Skin of body (tissue), 2 donors: ENCODE data around the gene CFC1B. TPM values are rescaled to one million over a fixed set of nuclear protein-coding genes. Genes with fewer than 3 reads are reported as not detected.
"Not testable (repeated sequence)": the region's sequence is repeated elsewhere in the genome, so short reads cannot be mapped to it uniquely, and the experiment has no call there.

ENCODE experiments used
- DNase-seq: peaks from one replicate; lab custom pipeline; 2025; lab: John Stamatoyannopoulos, UW
- total RNA-seq: library from RNA; depleted of rRNA; stranded (reverse); fragments of >200 nt; gene quantifications from one replicate; pipeline ENCODE4 v1.2.3, GENCODE V29; 2014

The CFC1B gene
- not detected for total RNA-seq

- not testable (repeated sequence) for DNase-seq
Observed at GRCh38 chr2:130520992-130521391, at the start of gene CFC1B. Gene CFC1B (plus strand): TSS chr2:130521222. CDS start chr2:130521485, 263 bp downstream.

GRCh38 chr2:130491073-130491472, 29.9 kb upstream of the CFC1B start:
- not testable (repeated sequence) for DNase-seq

GRCh38 chr2:130509228-130509627, 11.8 kb upstream of the CFC1B start, which contains the start of gene POTEI:
Gene POTEI (minus strand): TSS chr2:130509328. CDS start chr2:130509235, 93 bp downstream.
- not testable (repeated sequence) for DNase-seq

- not testable (repeated sequence) for DNase-seq
Observed at GRCh38 chr2:130510807-130511746, 9.9 kb upstream of the CFC1B start.

GRCh38 chr2:130511747-130512451, 9.1 kb upstream of the CFC1B start:
- not testable (repeated sequence) for DNase-seq

- DNase-seq = not testable (repeated sequence)
Observed at GRCh38 chr2:130518516-130519106, 2.4 kb upstream of the CFC1B start.

- not testable (repeated sequence) for DNase-seq
Observed at GRCh38 chr2:130522390-130522789, 1.4 kb downstream of the CFC1B start.

- not testable (repeated sequence) for DNase-seq
Observed at GRCh38 chr2:130527365-130527967, 6.4 kb downstream of the CFC1B start.

GRCh38 chr2:130529545-130529944, 8.5 kb downstream of the CFC1B start:
- not testable (repeated sequence) for DNase-seq

GRCh38 chr2:130530212-130530611, 9.2 kb downstream of the CFC1B start:
- DNase-seq = not testable (repeated sequence)

- not testable (repeated sequence) for DNase-seq
Observed at GRCh38 chr2:130531225-130531624, 10.2 kb downstream of the CFC1B start.

- not testable (repeated sequence) for DNase-seq
Observed at GRCh38 chr2:130531672-130532071, 10.7 kb downstream of the CFC1B start.

- DNase-seq = not testable (repeated sequence)
Observed at GRCh38 chr2:130536654-130537053, 15.6 kb downstream of the CFC1B start.

GRCh38 chr2:130538271-130538670, 17.2 kb downstream of the CFC1B start:
- DNase-seq = not testable (repeated sequence)

GRCh38 chr2:130542789-130543188, 21.8 kb downstream of the CFC1B start:
- not testable (repeated sequence) for DNase-seq

- not testable (repeated sequence) for DNase-seq
Observed at GRCh38 chr2:130543785-130544528, 22.9 kb downstream of the CFC1B start.

GRCh38 chr2:130544978-130545377, 24.0 kb downstream of the CFC1B start:
- not testable (repeated sequence) for DNase-seq

GRCh38 chr2:130548418-130548817, 27.4 kb downstream of the CFC1B start:
- DNase-seq = not testable (repeated sequence)

- not testable (repeated sequence) for DNase-seq
Observed at GRCh38 chr2:130549475-130549874, 28.5 kb downstream of the CFC1B start.

- not testable (repeated sequence) for DNase-seq
Observed at GRCh38 chr2:130554178-130554577, 33.2 kb downstream of the CFC1B start.
